ENCODE measurements around the gene GPR65. TPM values are rescaled to one million over a fixed set of nuclear protein-coding genes. Genes with fewer than 3 reads are reported as not detected.
"Not testable (repeated sequence)": the region's sequence is repeated elsewhere in the genome, so short reads cannot be mapped to it uniquely, and the experiment has no call there.

The GPR65 gene
- total RNA-seq, 1 donor from 2014 or later = not detected

DNA sequence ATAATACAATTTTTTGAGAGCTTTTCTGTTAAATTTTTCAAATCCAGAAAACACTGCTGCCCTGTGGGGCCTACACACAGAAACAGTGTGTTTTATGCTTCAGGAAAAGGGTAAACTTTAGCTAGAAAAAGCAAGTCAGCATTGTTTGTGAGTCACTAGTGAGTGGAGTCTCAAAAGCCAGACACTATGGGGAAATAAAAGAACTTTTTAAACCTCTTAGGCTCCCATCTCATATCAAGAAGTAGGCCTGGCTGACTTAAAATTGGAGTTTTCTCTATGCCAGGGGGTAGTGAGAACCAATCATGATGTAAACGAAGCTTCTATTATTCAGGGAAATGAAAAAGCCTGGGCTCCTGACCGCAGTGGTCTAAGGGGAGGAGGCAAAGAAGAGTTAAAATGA is 12.6 kb downstream of the GPR65 start:
- Mint-ChIP-seq H3K4me3 (ENCODE audit: low read depth) (no peak overlapping the region), H3K27ac (no peak overlapping the region), H3K4me1 (ENCODE audit: low read depth) (peaks cover 6% of the 10 kb centered on the region), H3K9me3 (ENCODE audit: low read depth) (peaks cover 7% of the 10 kb centered on the region), H3K36me3 (ENCODE audit: insufficient read depth) (no peaks in the 10 kb centered on the region), H3K27me3 (no peaks in the 10 kb centered on the region)
- no peak for DNase-seq (ENCODE audit: low spot score, unreplicated experiment)
- no peak for TF ChIP-seq CTCF (IDR thresholded peaks at IDR 0.05; ENCODE audit: unreplicated experiment)

DNA sequence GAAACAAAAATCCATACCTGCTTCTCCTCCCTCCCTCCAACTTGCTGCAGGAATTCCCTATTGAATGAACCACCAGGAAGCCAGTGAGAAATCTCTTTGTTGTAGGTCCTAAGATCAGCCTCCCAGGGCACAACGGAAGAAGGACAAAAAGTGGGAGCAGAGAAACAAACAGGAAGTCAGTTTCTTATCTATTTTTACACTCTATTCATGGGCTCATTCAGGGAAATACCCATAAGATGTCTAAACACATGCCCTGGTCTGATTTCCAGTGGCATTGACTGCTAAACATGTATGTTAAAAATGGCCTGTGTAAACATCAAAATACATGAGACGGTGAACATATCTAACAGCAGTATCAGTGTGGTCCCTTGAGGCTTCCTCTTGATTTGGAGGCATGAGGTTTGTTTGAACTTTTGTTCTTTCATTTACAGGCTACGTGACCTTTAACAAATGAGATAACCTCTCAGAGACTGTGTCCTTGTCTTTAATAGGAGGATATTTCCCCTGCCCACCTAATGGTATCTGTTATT is 18.8 kb downstream of the GPR65 start:
- no peak overlapping the region for H3K4me3 Mint-ChIP-seq (ENCODE audit: low read depth)
- H3K4me1 Mint-ChIP-seq (ENCODE audit: low read depth) = peaks cover 35% of the 10 kb centered on the region
- H3K9me3 Mint-ChIP-seq (ENCODE audit: low read depth) = peaks cover 4% of the 10 kb centered on the region
- no peaks in the 10 kb centered on the region for H3K36me3 Mint-ChIP-seq (ENCODE audit: insufficient read depth)
- no peaks in the 10 kb centered on the region for H3K27me3 Mint-ChIP-seq
- no peak for DNase-seq (ENCODE audit: low spot score, unreplicated experiment)
- TF ChIP-seq CTCF (IDR thresholded peaks at IDR 0.05; ENCODE audit: unreplicated experiment) = no peak
- peak overlapping the region; percentile 74 for H3K27ac Mint-ChIP-seq

GRCh38 chr14:88024252-88025086 is 19.5 kb downstream of the GPR65 start:
- H3K4me1 Mint-ChIP-seq (ENCODE audit: low read depth) = peaks cover 35% of the 10 kb centered on the region
- H3K36me3 Mint-ChIP-seq (ENCODE audit: insufficient read depth); H3K9me3 Mint-ChIP-seq (ENCODE audit: low read depth); DNase-seq (ENCODE audit: low spot score, unreplicated experiment); H3K27me3 Mint-ChIP-seq: not testable (repeated sequence)
- H3K27ac Mint-ChIP-seq = peak overlapping the region; percentile 74
- H3K4me3 Mint-ChIP-seq (ENCODE audit: low read depth) = peak overlapping the region; percentile 64

DNA sequence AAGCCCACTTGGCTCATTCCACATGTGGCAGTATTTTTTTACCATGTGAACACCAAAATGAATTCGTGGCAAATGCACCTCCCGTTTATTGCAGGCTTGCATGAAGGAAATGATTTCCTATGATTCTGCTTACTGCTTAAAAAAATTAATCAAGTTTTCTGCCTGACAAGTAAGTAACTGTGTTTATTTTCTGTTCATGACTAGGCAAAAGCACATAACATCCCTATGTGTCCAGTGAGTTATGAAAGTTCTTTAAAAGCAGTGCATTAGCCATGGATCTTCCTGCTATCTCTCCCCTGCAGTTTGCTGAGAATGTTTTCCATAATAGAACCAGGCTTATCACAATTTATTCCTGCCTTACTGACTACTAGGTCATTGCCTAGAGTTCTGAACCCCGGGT is 20.4 kb downstream of the GPR65 start:
- Mint-ChIP-seq H3K36me3 (ENCODE audit: insufficient read depth) (no peaks in the 10 kb centered on the region), H3K27me3 (no peaks in the 10 kb centered on the region), H3K4me1 (ENCODE audit: low read depth) (peaks cover 35% of the 10 kb centered on the region), H3K9me3 (ENCODE audit: low read depth) (peaks cover 4% of the 10 kb centered on the region), H3K4me3 (ENCODE audit: low read depth) (peak overlapping the region; percentile 64), H3K27ac (peak overlapping the region; percentile 74)
- DNase-seq (ENCODE audit: low spot score, unreplicated experiment) = no peak
- TF ChIP-seq CTCF (IDR thresholded peaks at IDR 0.05; ENCODE audit: unreplicated experiment) = no peak

DNA sequence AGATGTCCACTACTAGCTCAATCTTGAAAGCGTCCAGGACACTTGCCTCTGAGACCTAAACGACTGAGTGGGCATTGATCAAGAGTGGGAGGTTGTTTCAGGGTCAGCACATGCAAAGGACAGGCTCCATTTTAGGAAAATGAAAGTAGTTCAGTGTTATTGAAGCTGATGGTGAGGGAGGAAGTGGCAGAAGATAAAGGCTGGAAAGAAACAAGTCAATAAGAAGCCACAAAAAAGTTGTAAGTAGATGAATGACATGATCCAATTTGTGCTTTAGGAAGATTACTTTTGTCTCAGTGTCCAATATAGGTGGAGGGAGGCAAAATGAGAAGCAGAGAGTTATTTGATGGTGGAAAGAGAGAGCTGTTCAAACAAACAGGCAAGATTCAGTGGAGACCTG is 22.0 kb downstream of the GPR65 start:
- no peak for TF ChIP-seq CTCF (IDR thresholded peaks at IDR 0.05; ENCODE audit: unreplicated experiment)
- Mint-ChIP-seq H3K4me3 (ENCODE audit: low read depth) (no peak overlapping the region), H3K9me3 (ENCODE audit: low read depth) (no peaks in the 10 kb centered on the region), H3K27ac (no peak overlapping the region), H3K27me3 (no peaks in the 10 kb centered on the region), H3K4me1 (ENCODE audit: low read depth) (peaks cover 35% of the 10 kb centered on the region), H3K36me3 (ENCODE audit: insufficient read depth) (no peaks in the 10 kb centered on the region)
- DNase-seq (ENCODE audit: low spot score, unreplicated experiment) = no peak

DNA sequence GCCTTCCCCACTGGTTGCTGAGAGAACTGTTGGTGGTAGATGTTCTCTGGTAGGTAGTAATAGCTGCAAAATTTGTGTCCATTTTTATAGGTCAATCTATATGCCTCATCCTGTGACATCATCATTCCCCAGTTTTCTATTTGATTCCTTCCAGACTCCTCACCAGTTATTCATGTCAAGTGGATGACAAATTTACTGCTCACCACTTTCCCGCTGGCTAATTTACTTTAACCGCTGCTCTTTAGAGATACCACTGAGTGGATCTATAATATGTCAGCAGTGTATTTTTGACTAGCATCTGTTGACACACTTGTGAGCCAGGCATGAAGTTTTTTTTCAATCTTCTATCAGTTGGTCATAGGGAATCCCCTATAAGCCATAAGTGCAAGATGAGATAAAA is 24.6 kb downstream of the GPR65 start:
- H3K27me3 Mint-ChIP-seq = no peaks in the 10 kb centered on the region
- no peak for DNase-seq (ENCODE audit: low spot score, unreplicated experiment)
- H3K9me3 Mint-ChIP-seq (ENCODE audit: low read depth) = peaks cover 4% of the 10 kb centered on the region
- TF ChIP-seq CTCF (IDR thresholded peaks at IDR 0.05; ENCODE audit: unreplicated experiment) = no peak
- H3K36me3 Mint-ChIP-seq (ENCODE audit: insufficient read depth) = no peaks in the 10 kb centered on the region
- H3K27ac Mint-ChIP-seq = no peak overlapping the region
- no peak overlapping the region for H3K4me3 Mint-ChIP-seq (ENCODE audit: low read depth)
- peaks cover 19% of the 10 kb centered on the region for H3K4me1 Mint-ChIP-seq (ENCODE audit: low read depth)

Measured in progenitor cell of endocrine pancreas (in vitro differentiated cells).